HFFc6 (cell line): ENCODE measurements around the gene PTGDR2. TPM values are rescaled to one million over a fixed set of nuclear protein-coding genes. Genes with fewer than 3 reads are reported as not detected.

Experiments used
- DNase-seq: peaks from one replicate; pipeline ENCODE4 v3.0.0-alpha.2; 2018
- H3K27ac Mint-ChIP-seq: 2 replicates; pipeline ENCODE4 v1.8.0; 2020; ENCODE audit warnings: mild to moderate bottlenecking, mixed read lengths
- H3K27me3 Mint-ChIP-seq: 2 replicates; pipeline ENCODE4 v1.8.0; 2021; ENCODE audit warnings: mild to moderate bottlenecking, moderate library complexity, mixed read lengths; ENCODE audit not compliant: insufficient read depth
- H3K36me3 Mint-ChIP-seq: 2 replicates; pipeline ENCODE4 v1.8.0; 2021; ENCODE audit warnings: low read depth, mixed read lengths
- H3K4me1 Mint-ChIP-seq: 2 replicates; pipeline ENCODE4 v1.8.0; 2020; ENCODE audit warnings: low read depth, mixed read lengths
- H3K4me3 Mint-ChIP-seq: 2 replicates; pipeline ENCODE4 v1.8.0; 2020; ENCODE audit warnings: mild to moderate bottlenecking, moderate library complexity, mixed read lengths
- H3K9me3 Mint-ChIP-seq: 2 replicates; pipeline ENCODE4 v1.8.0; 2020; ENCODE audit warnings: mild to moderate bottlenecking, mixed read lengths
- total RNA-seq, 6 experiments: library from RNA; stranded (reverse); fragmentation: NEBNext Ultra II Directional; extraction: Animal tissue kit (Norgen Biotek cat#: 25700); gene quantifications; 2 replicates in 1 of 6; 3 replicates in 5 of 6; pipeline ENCODE4 v1.2.3, GENCODE V29; 2021
- TF ChIP-seq, protein P1 (sequence below): fragments of 200-600 bp; sonication (generic); IDR thresholded peaks from 2 replicates; pipeline ENCODE4 v1.5.0; 2021; ENCODE audit warnings: antibody characterized with exemption, mild to moderate bottlenecking

The PTGDR2 gene
- total RNA-seq, 6 experiments from 2014 or later = not detected

DNA sequence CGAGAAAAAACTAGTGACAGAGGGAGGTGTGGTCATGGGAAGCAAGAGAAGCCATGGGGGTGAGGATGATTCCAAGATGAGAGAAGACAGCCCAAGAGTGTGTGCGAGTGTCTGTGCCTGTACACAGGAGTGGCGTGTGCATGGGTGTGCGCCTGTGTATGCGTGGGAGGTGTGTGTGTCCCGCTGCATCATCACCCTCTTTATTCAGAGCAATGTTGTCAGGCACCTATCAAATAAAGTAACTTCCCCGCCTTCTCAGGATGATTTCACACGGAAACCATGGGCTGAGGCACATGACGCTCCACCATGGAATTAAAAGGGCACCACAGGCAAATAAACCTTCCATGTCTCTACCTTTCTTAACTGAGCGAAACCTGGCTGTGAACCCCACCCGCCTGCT, 46.1 kb downstream of the PTGDR2 start:
- Mint-ChIP-seq H3K36me3 (no peaks in the 10 kb centered on the region), H3K4me1 (no peaks in the 10 kb centered on the region), H3K9me3 (peaks cover 6% of the 10 kb centered on the region; the same call in 1 of the 2 replicates), H3K27ac (no peak overlapping the region), H3K27me3 (peaks cover 32% of the 10 kb centered on the region), H3K4me3 (no peak overlapping the region)
- TF ChIP-seq, protein P1, sequence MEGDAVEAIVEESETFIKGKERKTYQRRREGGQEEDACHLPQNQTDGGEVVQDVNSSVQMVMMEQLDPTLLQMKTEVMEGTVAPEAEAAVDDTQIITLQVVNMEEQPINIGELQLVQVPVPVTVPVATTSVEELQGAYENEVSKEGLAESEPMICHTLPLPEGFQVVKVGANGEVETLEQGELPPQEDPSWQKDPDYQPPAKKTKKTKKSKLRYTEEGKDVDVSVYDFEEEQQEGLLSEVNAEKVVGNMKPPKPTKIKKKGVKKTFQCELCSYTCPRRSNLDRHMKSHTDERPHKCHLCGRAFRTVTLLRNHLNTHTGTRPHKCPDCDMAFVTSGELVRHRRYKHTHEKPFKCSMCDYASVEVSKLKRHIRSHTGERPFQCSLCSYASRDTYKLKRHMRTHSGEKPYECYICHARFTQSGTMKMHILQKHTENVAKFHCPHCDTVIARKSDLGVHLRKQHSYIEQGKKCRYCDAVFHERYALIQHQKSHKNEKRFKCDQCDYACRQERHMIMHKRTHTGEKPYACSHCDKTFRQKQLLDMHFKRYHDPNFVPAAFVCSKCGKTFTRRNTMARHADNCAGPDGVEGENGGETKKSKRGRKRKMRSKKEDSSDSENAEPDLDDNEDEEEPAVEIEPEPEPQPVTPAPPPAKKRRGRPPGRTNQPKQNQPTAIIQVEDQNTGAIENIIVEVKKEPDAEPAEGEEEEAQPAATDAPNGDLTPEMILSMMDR = no peak
- DNase-seq = no peak

DNA sequence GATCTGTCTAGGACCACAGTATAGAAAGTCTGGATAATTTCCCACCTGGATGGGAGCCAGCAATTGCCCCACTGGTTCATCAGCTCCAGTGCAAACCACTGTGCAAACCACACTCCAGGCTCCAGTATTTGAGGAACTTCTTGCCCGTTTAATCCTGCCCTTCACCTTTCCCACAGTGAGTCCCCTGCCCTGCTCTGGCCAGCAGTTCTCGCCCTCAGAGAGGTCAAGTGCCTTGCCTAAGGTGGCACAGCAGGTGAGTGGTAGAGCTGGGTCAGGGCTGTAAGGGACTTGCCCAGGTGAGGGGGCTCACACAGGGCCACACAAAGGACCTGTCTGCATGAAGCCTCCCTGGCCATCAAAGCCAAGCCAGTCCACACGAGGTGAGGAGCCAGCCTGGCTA, 46.5 kb downstream of the PTGDR2 start:
- H3K4me3 Mint-ChIP-seq = no peak overlapping the region
- TF ChIP-seq, protein P1 = no peak
- no peak for DNase-seq
- H3K9me3 Mint-ChIP-seq = peaks cover 6% of the 10 kb centered on the region; the same call in 1 of the 2 replicates
- H3K27ac Mint-ChIP-seq = no peak overlapping the region
- H3K4me1 Mint-ChIP-seq = no peaks in the 10 kb centered on the region
- H3K36me3 Mint-ChIP-seq = no peaks in the 10 kb centered on the region
- peaks cover 32% of the 10 kb centered on the region for H3K27me3 Mint-ChIP-seq

DNA sequence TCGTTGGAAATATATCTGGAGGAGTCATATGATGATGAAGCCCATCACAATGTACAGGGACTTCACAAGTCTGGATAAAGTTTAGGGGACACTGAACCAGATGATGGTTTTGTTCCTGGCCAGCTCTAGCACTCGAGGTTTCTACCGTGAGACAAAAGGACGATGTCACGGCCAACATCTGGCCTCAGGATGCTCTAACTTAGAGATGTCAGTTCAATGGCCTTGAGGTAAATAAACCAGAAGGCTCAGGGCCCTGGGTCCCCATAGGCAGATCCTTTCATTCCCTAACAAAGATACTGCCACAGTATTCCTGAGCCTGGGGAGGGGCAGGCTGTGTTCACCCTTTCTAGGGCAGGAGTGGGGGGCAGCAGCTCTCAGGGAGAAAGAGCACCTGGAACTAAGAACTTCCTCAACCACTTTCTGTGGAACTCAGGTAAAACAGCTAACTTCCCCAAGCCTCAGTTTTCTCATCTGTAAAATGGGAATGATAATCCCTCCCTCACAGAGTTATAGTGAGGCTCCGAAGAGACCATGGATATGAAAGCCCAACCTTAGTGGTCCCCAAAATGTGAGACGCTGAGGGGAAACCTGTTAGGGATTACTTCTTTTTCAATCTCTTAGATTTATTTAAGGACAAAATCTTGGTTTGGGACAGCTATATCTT, 52.3 kb downstream of the PTGDR2 start:
- DNase-seq = no peak
- no peaks in the 10 kb centered on the region for H3K9me3 Mint-ChIP-seq
- TF ChIP-seq, protein P1 = no peak
- no peaks in the 10 kb centered on the region for H3K4me1 Mint-ChIP-seq
- no peak overlapping the region for H3K27ac Mint-ChIP-seq
- peaks cover 33% of the 10 kb centered on the region for H3K27me3 Mint-ChIP-seq
- no peak overlapping the region for H3K4me3 Mint-ChIP-seq
- H3K36me3 Mint-ChIP-seq = no peaks in the 10 kb centered on the region

GRCh38 chr11:60801194-60801593, 54.6 kb downstream of the PTGDR2 start:
- Mint-ChIP-seq H3K9me3 (no peaks in the 10 kb centered on the region), H3K4me3 (no peak overlapping the region), H3K36me3 (no peaks in the 10 kb centered on the region), H3K27me3 (peaks cover 38% of the 10 kb centered on the region), H3K27ac (no peak overlapping the region), H3K4me1 (no peaks in the 10 kb centered on the region)
- no peak for DNase-seq
- TF ChIP-seq, protein P1 = no peak

Other genes starting within 250 kb of the PTGDR2 start
- gene MS4A8, start 156.3 kb downstream of the PTGDR2 start, total RNA-seq = not detected
- gene MS4A18, start 131.2 kb downstream of the PTGDR2 start, total RNA-seq = not detected
- gene MS4A15, start 99.1 kb downstream of the PTGDR2 start, total RNA-seq = not detected
- gene MS4A10, start 70.6 kb downstream of the PTGDR2 start, total RNA-seq = not detected
- gene CCDC86, start 13.8 kb downstream of the PTGDR2 start, total RNA-seq = 10 to 100 TPM; 45.4 to 66.3 (median 54.4) TPM
- under 1 TPM in 3 of 6 experiments, not detected in 3; 0.13 to 0.30 (median 0.29) TPM for gene ZP1, start 11.6 kb upstream of the PTGDR2 start, total RNA-seq
- gene PRPF19, start 50.6 kb upstream of the PTGDR2 start, total RNA-seq = 10 to 100 TPM; 72.5 to 95.1 (median 89.4) TPM
- 100 to 1,000 TPM in 1 of 6 experiments, 10 to 100 TPM in 5; 74.6 to 101 (median 92.5) TPM for gene TMEM109, start 58.2 kb upstream of the PTGDR2 start, total RNA-seq
- 10 to 100 TPM; 23.8 to 32.2 (median 26.9) TPM for gene TMEM132A, start 68.5 kb upstream of the PTGDR2 start, total RNA-seq
- 1 to 10 TPM; 2.7 to 6.6 (median 3.4) TPM for gene SLC15A3, start 96.2 kb upstream of the PTGDR2 start, total RNA-seq
- gene CD6, start 115.7 kb upstream of the PTGDR2 start, total RNA-seq = not detected
- not detected for gene CD5, start 246.5 kb upstream of the PTGDR2 start, total RNA-seq